HK-2 (cell line): ENCODE measurements around the gene IL6.
"Not testable (repeated sequence)": the region's sequence is repeated elsewhere in the genome, so short reads cannot be mapped to it uniquely, and the experiment has no call there.

ENCODE experiments used
- DNase-seq: peaks from one replicate; pipeline ENCODE4 v3.0.0-alpha.2; 2018; ENCODE audit not compliant: unreplicated experiment

Gene IL6

GRCh38 chr7:22726907-22727713 lies at the start of gene IL6:
IL6 (plus strand) TSS chr7:22727200; CDS start chr7:22727263, 63 bp downstream.
- peak; percentile 86 for DNase-seq

- not testable (repeated sequence) for DNase-seq
Measured at GRCh38 chr7:22677263-22677662, 49.7 kb upstream of the IL6 start.

GRCh38 chr7:22677680-22678079 lies 49.3 kb upstream of the IL6 start:
- no peak for DNase-seq

- DNase-seq, result no peak
Measured at GRCh38 chr7:22680482-22680911, 46.5 kb upstream of the IL6 start.

- no peak for DNase-seq
Measured at GRCh38 chr7:22681312-22681711, 45.7 kb upstream of the IL6 start.

GRCh38 chr7:22681852-22682657 lies 44.9 kb upstream of the IL6 start:
- no peak for DNase-seq

- DNase-seq, result no peak
Measured at GRCh38 chr7:22683379-22683778, 43.6 kb upstream of the IL6 start.

- no peak for DNase-seq
Measured at GRCh38 chr7:22686620-22687019, 40.4 kb upstream of the IL6 start.

- no peak for DNase-seq
Measured at GRCh38 chr7:22688084-22688483, 38.9 kb upstream of the IL6 start.

- DNase-seq, result not testable (repeated sequence)
Measured at GRCh38 chr7:22688934-22689333, 38.1 kb upstream of the IL6 start.

GRCh38 chr7:22694597-22695207 lies 32.3 kb upstream of the IL6 start:
- DNase-seq, result no peak

- no peak for DNase-seq
Measured at GRCh38 chr7:22695476-22696132, 31.4 kb upstream of the IL6 start.

GRCh38 chr7:22696541-22697228 lies 30.3 kb upstream of the IL6 start:
- DNase-seq, result peak; percentile 22

GRCh38 chr7:22697322-22697859 lies 29.6 kb upstream of the IL6 start:
- DNase-seq, result no peak

GRCh38 chr7:22697876-22698606 lies 29.0 kb upstream of the IL6 start:
- no peak for DNase-seq

GRCh38 chr7:22698767-22699166 lies 28.2 kb upstream of the IL6 start:
- no peak for DNase-seq

- DNase-seq, result no peak
Measured at GRCh38 chr7:22700559-22701002, 26.4 kb upstream of the IL6 start.

GRCh38 chr7:22702516-22702915 lies 24.5 kb upstream of the IL6 start:
- DNase-seq, result no peak

- not testable (repeated sequence) for DNase-seq
Measured at GRCh38 chr7:22703107-22703855, 23.7 kb upstream of the IL6 start.
